GM23248 (cell line): ENCODE results near the gene TNNC1. TPM values are rescaled to one million over a fixed set of nuclear protein-coding genes. Genes with fewer than 3 reads are reported as not detected.

ENCODE experiments used
- DNase-seq: peaks from one replicate; pipeline ENCODE4 v3.0.0-alpha.2; 2015
- H2AFZ ChIP-seq: fragments of 200-600 bp; sonication (generic); 2 replicates; pipeline ENCODE4 v1.6.1; 2016; ENCODE audit warnings: antibody characterized with exemption
- H3F3A ChIP-seq: fragments of 200-600 bp; sonication (generic); 2 replicates; pipeline ENCODE4 v1.6.1; 2016; ENCODE audit warnings: mild to moderate bottlenecking, antibody characterized with exemption, mixed run types; ENCODE audit not compliant: insufficient read depth
- H3K27ac ChIP-seq: fragments of 200-600 bp; sonication (generic); 2 replicates; pipeline ENCODE4 v1.5.1; 2016; ENCODE audit warnings: mild to moderate bottlenecking
- H3K27me3 ChIP-seq: fragments of 200-600 bp; sonication (generic); replicated peaks from 2 replicates; pipeline ENCODE4 v1.6.1; 2016; ENCODE audit warnings: mild to moderate bottlenecking; ENCODE audit not compliant: insufficient read depth
- H3K36me3 ChIP-seq: fragments of 200-600 bp; sonication (generic); 2 replicates; pipeline ENCODE4 v1.6.1; 2016; ENCODE audit warnings: low read depth, mild to moderate bottlenecking
- H3K4me1 ChIP-seq: fragments of 200-600 bp; sonication (generic); 2 replicates; pipeline ENCODE4 v1.6.1; 2016; ENCODE audit warnings: mild to moderate bottlenecking; ENCODE audit not compliant: insufficient read depth
- H3K4me2 ChIP-seq: fragments of 200-600 bp; sonication (generic); one replicate; pipeline ENCODE4 v1.6.1; 2016; ENCODE audit warnings: mild to moderate bottlenecking; ENCODE audit not compliant: unreplicated experiment
- H3K4me3 ChIP-seq: fragments of 200-600 bp; sonication (generic); 2 replicates; pipeline ENCODE4 v1.5.1; 2016; ENCODE audit warnings: mild to moderate bottlenecking
- H3K79me2 ChIP-seq: fragments of 200-600 bp; sonication (generic); 2 replicates; pipeline ENCODE4 v1.6.1; 2016; ENCODE audit warnings: mild to moderate bottlenecking; ENCODE audit not compliant: insufficient read depth
- H3K9ac ChIP-seq: fragments of 200-600 bp; sonication (generic); 2 replicates; pipeline ENCODE4 v1.6.1; 2016; ENCODE audit warnings: mild to moderate bottlenecking
- H3K9me2 ChIP-seq: fragments of 200-600 bp; sonication (generic); 2 replicates; pipeline ENCODE4 v1.6.1; 2016; ENCODE audit warnings: mixed run types, mild to moderate bottlenecking, moderate library complexity; ENCODE audit not compliant: insufficient read depth
- H3K9me3 ChIP-seq: fragments of 200-600 bp; sonication (generic); one replicate; pipeline ENCODE4 v1.6.1; 2017; ENCODE audit warnings: low read depth
- H4K20me1 ChIP-seq: fragments of 200-600 bp; sonication (generic); 2 replicates; pipeline ENCODE4 v1.6.0; 2016; ENCODE audit not compliant: insufficient read depth
- EZH2 ChIP-seq: fragments of 200-600 bp; sonication (generic); IDR thresholded peaks from 2 replicates; pipeline ENCODE4 v1.6.1; 2018; ENCODE audit warnings: antibody characterized with exemption, mild to moderate bottlenecking; ENCODE audit not compliant: insufficient read depth, poor library complexity, severe bottlenecking
- EZH2phosphoT487 ChIP-seq: fragments of 200-600 bp; sonication (generic); IDR thresholded peaks from 2 replicates; pipeline ENCODE4 v1.6.1; 2018; ENCODE audit warnings: antibody characterized with exemption, moderate library complexity, mild to moderate bottlenecking, low read depth; ENCODE audit not compliant: insufficient read depth
- WGBS, 2 experiments: methylation state at CpG; one replicate each; pipeline ENCODE4 v1.1.6; 2015 to 2017; ENCODE audit warnings: low lambda C conversion rate in 2 of 2, low coverage in 1 of 2; ENCODE audit errors: missing lambda C conversion rate in 2 of 2; 5-methylcytosine and 5-hydroxymethylcytosine counted together
- in situ Hi-C: fragments of 300-500 bp; cut with MboI; formaldehyde crosslinking; loops from 2 replicates; pipeline ENCODE4 v1.15.0; 2020
- polyA plus RNA-seq: library from polyadenylated mRNA; unstranded; fragments of >200 nt; fragmentation: Nextera tagmentation; extraction: Ambion mirVana; gene quantifications from 2 replicates; pipeline ENCODE4 v1.2.1, GENCODE V29; 2016
- total RNA-seq: library from RNA; depleted of rRNA; stranded (reverse); fragments of >200 nt; shearing (Covaris generic); gene quantifications from 2 replicates; pipeline ENCODE4 v1.2.3, GENCODE V29; 2014

TNNC1 gene
- total and polyA plus RNA-seq, 2 experiments from 2014 or later: not detected

GRCh38 chr3:52489453-52489852 is 35.6 kb upstream of the TNNC1 start:
- in situ Hi-C loops: no loop called here
- no peak for TF ChIP-seq EZH2phosphoT487
- Histone ChIP-seq H3F3A (no peaks in the 10 kb centered on the region), H3K27me3 (no peaks in the 10 kb centered on the region), H3K27ac (no peak overlapping the region), H3K36me3 (peaks cover 12% of the 10 kb centered on the region; the same call in 1 of the 2 replicates), H3K4me2 (no peak overlapping the region), H3K9me3 (no peaks in the 10 kb centered on the region), H2AFZ (no peak overlapping the region), H3K9me2 (no peaks in the 10 kb centered on the region), H3K9ac (no peak overlapping the region), H3K4me1 (no peaks in the 10 kb centered on the region), H4K20me1 (no peaks in the 10 kb centered on the region), H3K4me3 (no peak overlapping the region), H3K79me2 (no peaks in the 10 kb centered on the region)
- DNase-seq: no peak
- 91 to 93% methylated on average over 18 of the region's 18 CpGs for WGBS, 2 experiments

GRCh38 chr3:52488746-52489145 is 34.9 kb upstream of the TNNC1 start:
- Histone ChIP-seq H3K4me1 (peaks cover 5% of the 10 kb centered on the region; the same call in 1 of the 2 replicates), H3K9me2 (no peaks in the 10 kb centered on the region), H3F3A (peaks cover 3% of the 10 kb centered on the region; the same call in 1 of the 2 replicates), H3K27ac (no peak overlapping the region), H3K9me3 (no peaks in the 10 kb centered on the region), H2AFZ (no peak overlapping the region), H3K36me3 (peaks cover 12% of the 10 kb centered on the region; the same call in 1 of the 2 replicates), H3K79me2 (no peaks in the 10 kb centered on the region), H4K20me1 (no peaks in the 10 kb centered on the region), H3K27me3 (no peaks in the 10 kb centered on the region), H3K4me2 (no peak overlapping the region), H3K9ac (no peak overlapping the region), H3K4me3 (no peak overlapping the region)
- 92 to 100% methylated on average over 3 of the region's 3 CpGs for WGBS, 2 experiments
- no peak for DNase-seq
- in situ Hi-C loops: no loop called here
- TF ChIP-seq EZH2phosphoT487 (no peak), EZH2 (no peak)

GRCh38 chr3:52487788-52488691 is 34.2 kb upstream of the TNNC1 start:
- in situ Hi-C loops: no loop called here
- Histone ChIP-seq H2AFZ (no peak overlapping the region), H4K20me1 (no peaks in the 10 kb centered on the region), H3K4me1 (peaks cover 12% of the 10 kb centered on the region; the same call in 1 of the 2 replicates), H3K4me2 (no peak overlapping the region), H3F3A (peaks cover 10% of the 10 kb centered on the region), H3K27ac (no peak overlapping the region), H3K79me2 (no peaks in the 10 kb centered on the region), H3K9me2 (no peaks in the 10 kb centered on the region), H3K36me3 (peaks cover 12% of the 10 kb centered on the region; the same call in 1 of the 2 replicates), H3K9me3 (no peaks in the 10 kb centered on the region), H3K27me3 (no peaks in the 10 kb centered on the region), H3K9ac (no peak overlapping the region), H3K4me3 (no peak overlapping the region)
- no peak for DNase-seq
- 93 to 96% methylated on average over 52 to 53 of the region's 59 CpGs for WGBS, 2 experiments
- TF ChIP-seq EZH2phosphoT487 (no peak), EZH2 (no peak)

- Histone ChIP-seq H3K9me3 (no peaks in the 10 kb centered on the region), H3K27me3 (no peaks in the 10 kb centered on the region), H4K20me1 (no peaks in the 10 kb centered on the region), H3K4me1 (peaks cover 13% of the 10 kb centered on the region; the same call in 1 of the 2 replicates), H3K4me2 (no peak overlapping the region), H3K27ac (no peak overlapping the region), H3K9ac (no peak overlapping the region), H3K79me2 (no peaks in the 10 kb centered on the region), H3F3A (peaks cover 18% of the 10 kb centered on the region), H3K4me3 (no peak overlapping the region), H3K36me3 (peaks cover 12% of the 10 kb centered on the region; the same call in 1 of the 2 replicates), H3K9me2 (no peaks in the 10 kb centered on the region), H2AFZ (no peak overlapping the region)
- no peak for DNase-seq
- WGBS, 2 experiments: 93 to 94% methylated on average over 26 to 31 of the region's 31 CpGs
- in situ Hi-C loops: no loop called here
- TF ChIP-seq EZH2phosphoT487: no peak
- no peak for TF ChIP-seq EZH2
Measured at GRCh38 chr3:52487050-52487787, 33.4 kb upstream of the TNNC1 start.
